Activated CD4-positive, alpha-beta T cell treated with anti-CD3 and anti-CD28 coated beads, Interleukin-2, amount 10 ng/mL, durations not matched to agents 24 days and 14 days (primary cell): ENCODE data around the gene GAS2L3. TPM values are rescaled to one million over a fixed set of nuclear protein-coding genes. Genes with fewer than 3 reads are reported as not detected.

Source experiments
- DNase-seq: peaks from one replicate; pipeline ENCODE4 v3.0.0; 2022
- H3K27ac Mint-ChIP-seq: one replicate; pipeline ENCODE4 v1.8.0; 2022; ENCODE audit warnings: mild to moderate bottlenecking, mixed read lengths
- H3K27me3 Mint-ChIP-seq: one replicate; pipeline ENCODE4 v1.8.0; 2022; ENCODE audit warnings: mixed read lengths
- H3K36me3 Mint-ChIP-seq: one replicate; pipeline ENCODE4 v1.8.0; 2022; ENCODE audit warnings: low read depth, mild to moderate bottlenecking, mixed read lengths
- H3K4me1 Mint-ChIP-seq: one replicate; pipeline ENCODE4 v1.8.0; 2021; ENCODE audit warnings: mixed read lengths
- H3K4me3 Mint-ChIP-seq: one replicate; pipeline ENCODE4 v1.8.0; 2022; ENCODE audit warnings: mild to moderate bottlenecking, moderate library complexity, mixed read lengths
- H3K9me3 Mint-ChIP-seq: one replicate; pipeline ENCODE4 v1.8.0; 2021; ENCODE audit warnings: mixed read lengths
- intact Hi-C: fragments of 100-400 bp; cut with micrococcal nuclease; formaldehyde crosslinking; loops from one replicate; pipeline ENCODE4 v1.15.1; 2023
- total RNA-seq: library from RNA; stranded (reverse); gene quantifications from 2 replicates; pipeline ENCODE4 v1.2.3, GENCODE V29; 2022

The GAS2L3 gene
- total RNA-seq: 1.6 and 1.7 TPM in 2 replicates

DNA sequence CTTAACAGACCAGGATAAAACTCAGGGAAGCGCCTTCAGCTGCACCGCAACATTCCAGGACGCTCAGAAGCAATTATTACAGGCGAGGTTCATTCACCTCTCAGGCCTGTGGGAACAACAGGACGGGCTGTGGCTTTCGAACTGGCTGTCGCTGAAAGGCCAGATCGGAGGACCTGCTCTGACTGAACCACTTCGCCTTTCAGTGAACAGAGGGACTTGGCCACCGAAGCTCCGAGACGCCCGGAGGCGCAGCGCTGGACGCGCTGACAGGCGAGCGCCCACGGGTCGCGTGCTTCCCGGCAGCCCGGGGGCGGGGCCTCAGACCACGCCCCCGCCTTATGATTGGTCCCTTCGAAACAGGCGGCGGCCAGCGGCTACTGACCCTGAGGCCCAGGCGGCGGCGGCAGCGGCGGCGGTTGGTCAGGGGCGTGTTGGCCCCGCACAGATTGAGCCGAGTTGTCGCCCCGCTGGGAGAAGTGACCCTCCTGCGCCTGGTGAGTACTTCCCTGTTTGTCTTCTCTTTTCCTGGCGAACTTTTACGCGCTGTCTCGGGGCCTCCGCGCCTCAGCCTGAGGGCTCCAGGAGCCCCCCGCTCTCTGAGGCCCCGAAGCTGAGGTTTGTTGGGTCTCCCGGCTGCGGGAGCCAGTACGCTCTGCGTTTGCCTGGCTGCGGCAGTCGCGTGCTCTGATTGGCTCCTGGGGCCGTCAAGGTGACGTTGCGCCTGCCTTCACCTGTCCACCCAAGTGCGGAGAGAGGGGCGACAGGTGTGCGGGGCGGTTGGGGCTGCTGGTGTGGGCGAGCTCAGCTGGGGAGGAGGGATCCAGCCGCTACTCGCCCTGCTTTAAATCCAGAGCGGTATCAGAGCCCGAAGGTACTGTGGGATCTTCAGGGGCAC is at the start of gene GAS2L3:
GAS2L3 (plus strand) TSS at position 393 of the 895 bp plus-strand sequence. CDS start 21,221 bp downstream, outside the sequence.
- H3K36me3 Mint-ChIP-seq: no peaks in the 10 kb centered on the region
- no peaks in the 10 kb centered on the region for H3K9me3 Mint-ChIP-seq
- H3K4me1 Mint-ChIP-seq: peaks cover 10% of the 10 kb centered on the region
- peak; percentile 93 for DNase-seq
- peaks cover 34% of the 10 kb centered on the region for H3K27me3 Mint-ChIP-seq
- peak within 1 kb of the TSS; percentile 90 for H3K4me3 Mint-ChIP-seq
- peak within 1 kb of the TSS; percentile 81 for H3K27ac Mint-ChIP-seq
- intact Hi-C loops: loop anchor here (1.0 to 5.0 kb wide), 3 partner anchors 306 to 1826 kb away; partner anchors contain the start of genes BLTP3B, DEPDC4 and SCYL2

DNA sequence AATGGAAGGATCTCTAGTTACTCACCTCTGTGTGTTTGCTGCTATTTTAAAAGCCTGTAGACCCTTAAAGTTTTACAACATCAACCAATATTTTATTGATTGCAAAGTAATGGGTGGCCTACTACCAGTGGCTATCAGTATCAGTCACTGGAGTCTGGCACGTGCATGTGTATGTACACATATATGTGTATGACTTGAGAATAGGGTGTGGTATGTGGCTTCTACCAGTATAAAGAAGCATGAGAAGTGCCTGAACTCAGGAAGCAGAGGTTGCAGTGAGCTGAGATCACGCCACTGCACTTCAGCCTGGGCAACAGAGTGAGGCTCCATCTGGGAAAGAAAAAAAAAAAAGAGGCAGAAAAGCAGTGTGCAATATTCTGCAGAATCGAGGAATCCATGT is 45.5 kb upstream of the GAS2L3 start:
- H3K36me3 Mint-ChIP-seq: no peaks in the 10 kb centered on the region
- intact Hi-C loops: no loop called here
- no peak for DNase-seq
- H3K9me3 Mint-ChIP-seq: no peaks in the 10 kb centered on the region
- H3K4me1 Mint-ChIP-seq: no peaks in the 10 kb centered on the region
- H3K4me3 Mint-ChIP-seq: no peak overlapping the region
- H3K27me3 Mint-ChIP-seq: no peaks in the 10 kb centered on the region
- no peak overlapping the region for H3K27ac Mint-ChIP-seq

DNA sequence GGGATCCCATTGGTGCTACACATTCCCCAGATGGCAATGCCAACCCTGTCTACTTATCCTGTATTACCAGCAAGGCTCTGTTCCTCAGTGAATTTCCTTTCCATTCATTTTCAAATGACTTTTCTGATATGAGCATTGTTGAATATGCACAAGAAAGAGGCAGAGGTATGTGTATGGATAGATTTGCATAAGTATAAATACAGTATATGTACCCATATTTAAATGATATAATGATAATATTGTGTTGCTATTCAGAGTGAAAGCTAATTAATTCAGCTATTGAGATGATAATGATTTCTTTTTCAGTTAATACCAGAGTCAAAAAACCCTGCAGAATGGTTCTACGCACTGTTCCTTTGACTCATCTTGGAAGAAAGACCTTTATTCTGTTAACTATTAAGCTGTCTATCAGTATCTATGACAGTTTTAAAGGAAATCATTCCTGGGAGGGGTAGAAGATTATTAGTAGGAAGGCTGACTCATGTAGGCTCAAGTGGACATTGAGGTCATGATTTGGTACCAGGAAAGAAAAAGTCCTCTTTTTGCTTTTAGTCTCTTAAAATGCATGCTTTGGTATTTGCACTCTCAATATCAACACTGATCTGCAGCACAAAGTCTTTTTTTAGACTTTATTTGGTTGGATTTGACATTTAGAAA is 44.9 kb upstream of the GAS2L3 start:
- no peaks in the 10 kb centered on the region for H3K9me3 Mint-ChIP-seq
- DNase-seq: no peak
- intact Hi-C loops: no loop called here
- H3K27ac Mint-ChIP-seq: no peak overlapping the region
- no peaks in the 10 kb centered on the region for H3K36me3 Mint-ChIP-seq
- H3K4me3 Mint-ChIP-seq: no peak overlapping the region
- H3K4me1 Mint-ChIP-seq: no peaks in the 10 kb centered on the region
- no peaks in the 10 kb centered on the region for H3K27me3 Mint-ChIP-seq

DNA sequence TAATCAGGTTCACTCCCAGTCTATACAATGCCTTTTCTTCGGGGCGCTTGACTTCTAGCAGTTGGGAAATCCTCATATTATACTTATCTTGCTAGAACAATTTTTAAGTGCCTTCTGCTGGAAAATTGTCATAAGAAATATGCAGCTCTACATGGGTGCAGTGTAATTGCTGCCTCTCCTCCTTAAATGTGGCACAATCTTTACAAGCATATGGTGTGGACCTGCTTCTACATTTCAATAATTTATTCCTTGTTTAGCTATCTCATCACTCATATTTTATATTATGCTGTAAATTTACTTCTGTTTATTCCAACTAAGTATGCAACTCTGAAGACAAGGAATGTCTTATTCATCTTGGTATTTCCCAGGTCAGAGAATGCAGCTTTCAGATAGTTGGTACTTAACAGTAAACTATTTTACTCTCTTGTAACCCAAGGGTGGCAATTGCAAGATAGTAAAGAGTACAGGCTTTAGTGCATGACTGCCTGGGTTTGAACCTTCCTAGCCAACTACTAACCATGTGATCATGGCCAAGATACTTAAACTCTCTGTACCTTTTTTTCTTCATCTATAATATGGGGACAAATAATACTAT is 43.6 kb upstream of the GAS2L3 start:
- Mint-ChIP-seq H3K36me3 (no peaks in the 10 kb centered on the region), H3K9me3 (no peaks in the 10 kb centered on the region), H3K4me3 (no peak overlapping the region), H3K4me1 (no peaks in the 10 kb centered on the region), H3K27me3 (no peaks in the 10 kb centered on the region), H3K27ac (no peak overlapping the region)
- DNase-seq: no peak
- intact Hi-C loops: no loop called here

DNA sequence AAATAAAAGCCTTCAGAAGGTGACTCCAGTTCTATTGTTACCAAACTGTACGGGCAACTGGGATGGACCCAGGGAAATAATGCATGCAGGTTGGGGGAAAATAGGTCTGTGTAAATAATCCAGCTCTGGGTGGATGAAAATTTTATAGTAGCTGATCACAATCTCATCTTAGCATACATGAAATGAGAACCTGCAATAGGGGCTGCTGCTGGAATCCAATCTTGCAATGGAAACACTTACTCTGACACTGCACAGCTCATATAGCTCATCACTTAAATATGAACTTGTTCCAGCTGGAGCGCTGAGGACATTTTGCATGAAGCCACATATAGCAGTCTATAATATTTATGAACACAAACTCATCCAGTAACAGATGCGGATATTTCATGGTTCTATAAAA is 40.1 kb upstream of the GAS2L3 start:
- Mint-ChIP-seq H3K9me3 (peaks cover 4% of the 10 kb centered on the region), H3K27ac (no peak overlapping the region), H3K36me3 (no peaks in the 10 kb centered on the region), H3K27me3 (no peaks in the 10 kb centered on the region), H3K4me1 (no peaks in the 10 kb centered on the region), H3K4me3 (no peak overlapping the region)
- no peak for DNase-seq
- intact Hi-C loops: no loop called here

DNA sequence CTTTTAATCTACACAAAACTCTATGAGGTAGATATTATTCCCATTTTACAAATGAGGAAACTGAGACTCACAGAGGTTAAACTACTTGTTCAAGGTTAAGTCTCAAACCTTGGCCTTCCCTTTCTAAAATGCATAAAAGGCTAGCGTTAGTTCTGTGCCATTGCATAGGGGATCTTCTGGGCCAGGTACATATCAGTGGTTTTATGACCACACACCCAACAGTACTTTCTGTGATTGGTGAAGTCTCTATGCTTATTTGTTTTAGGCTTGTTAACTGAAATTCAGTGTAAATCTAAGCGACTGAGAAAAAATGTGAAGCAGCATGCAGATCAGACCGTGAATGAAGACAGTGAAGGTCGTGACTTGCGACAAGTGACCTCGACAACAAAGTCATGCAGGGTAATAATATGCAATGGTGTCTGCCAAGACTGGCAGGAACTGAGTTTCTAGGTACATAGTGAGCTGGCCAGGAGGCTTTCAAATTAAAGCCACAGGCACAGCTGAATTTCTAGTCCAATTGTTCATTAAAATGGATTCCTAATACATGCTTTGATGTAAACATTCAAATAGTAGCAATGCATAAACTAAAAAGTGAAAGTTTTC is 38.8 kb upstream of the GAS2L3 start:
- intact Hi-C loops: no loop called here
- H3K27me3 Mint-ChIP-seq: no peaks in the 10 kb centered on the region
- no peaks in the 10 kb centered on the region for H3K4me1 Mint-ChIP-seq
- no peak overlapping the region for H3K4me3 Mint-ChIP-seq
- no peak for DNase-seq
- H3K36me3 Mint-ChIP-seq: no peaks in the 10 kb centered on the region
- no peak overlapping the region for H3K27ac Mint-ChIP-seq
- peaks cover 4% of the 10 kb centered on the region for H3K9me3 Mint-ChIP-seq

DNA sequence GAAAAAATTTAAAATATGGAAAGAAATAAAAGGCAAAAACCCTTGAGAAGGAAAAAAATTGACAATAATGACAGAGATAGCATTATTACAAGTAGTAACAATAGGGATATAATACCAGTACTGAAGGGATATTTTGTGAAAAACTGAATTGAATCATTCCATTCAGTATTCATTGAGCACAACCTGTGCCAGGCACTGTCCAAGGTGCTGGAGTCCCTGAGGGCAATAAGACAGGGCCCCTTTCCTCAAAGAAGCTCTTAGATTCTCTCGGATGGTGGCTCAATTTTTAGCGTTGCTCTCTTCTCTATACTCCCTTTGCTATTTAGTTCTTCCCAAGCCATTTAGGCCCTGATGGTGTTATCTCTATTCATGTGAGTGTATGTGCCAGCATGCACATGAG is 34.3 kb upstream of the GAS2L3 start:
- no peaks in the 10 kb centered on the region for H3K36me3 Mint-ChIP-seq
- no peaks in the 10 kb centered on the region for H3K4me1 Mint-ChIP-seq
- DNase-seq: peak; percentile 70
- no peak overlapping the region for H3K4me3 Mint-ChIP-seq
- no peaks in the 10 kb centered on the region for H3K27me3 Mint-ChIP-seq
- H3K9me3 Mint-ChIP-seq: peaks cover 4% of the 10 kb centered on the region
- H3K27ac Mint-ChIP-seq: no peak overlapping the region
- intact Hi-C loops: no loop called here

DNA sequence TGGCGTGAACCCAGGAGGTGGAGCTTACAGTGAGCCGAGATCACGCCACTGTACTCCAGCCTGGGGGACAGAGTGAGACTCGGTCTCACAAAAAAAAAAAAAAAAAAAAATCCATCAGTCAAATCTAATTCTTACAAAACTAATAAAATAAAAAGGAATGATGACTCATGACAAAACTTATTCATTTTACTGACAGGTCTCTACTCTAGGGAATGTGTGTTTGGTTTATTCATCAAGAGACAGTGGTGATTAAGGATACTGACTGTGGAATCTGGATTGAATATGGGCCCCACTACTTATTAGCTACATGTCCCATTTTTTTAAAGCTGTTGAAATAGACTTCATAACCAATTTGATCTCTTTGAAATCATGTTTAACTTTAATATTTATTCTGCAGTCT is 29.3 kb upstream of the GAS2L3 start:
- Mint-ChIP-seq H3K27me3 (no peaks in the 10 kb centered on the region), H3K4me3 (no peak overlapping the region), H3K36me3 (no peaks in the 10 kb centered on the region), H3K4me1 (no peaks in the 10 kb centered on the region), H3K9me3 (no peaks in the 10 kb centered on the region), H3K27ac (no peak overlapping the region)
- intact Hi-C loops: no loop called here
- no peak for DNase-seq

DNA sequence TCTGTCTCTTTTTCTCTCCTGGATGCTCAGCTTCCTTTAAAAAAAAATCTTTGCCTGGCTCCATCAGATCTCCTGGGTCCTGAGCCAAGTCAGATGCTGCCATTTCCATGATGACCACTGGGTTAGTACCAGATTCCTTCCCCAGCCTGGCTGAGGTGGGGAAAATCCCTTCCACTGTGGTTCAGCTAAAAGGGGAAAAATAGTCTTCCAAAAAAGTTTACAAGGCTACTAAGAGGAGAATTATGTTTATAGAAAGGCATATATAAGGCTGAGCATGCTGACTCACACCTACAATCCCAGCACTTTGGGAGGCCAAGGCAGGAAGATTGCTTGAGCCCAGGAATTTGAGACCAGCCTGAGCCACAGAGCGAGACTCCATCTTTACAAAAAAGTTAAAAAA is 28.4 kb upstream of the GAS2L3 start:
- no peaks in the 10 kb centered on the region for H3K4me1 Mint-ChIP-seq
- H3K27me3 Mint-ChIP-seq: no peaks in the 10 kb centered on the region
- H3K36me3 Mint-ChIP-seq: no peaks in the 10 kb centered on the region
- H3K27ac Mint-ChIP-seq: no peak overlapping the region
- no peak for DNase-seq
- no peaks in the 10 kb centered on the region for H3K9me3 Mint-ChIP-seq
- H3K4me3 Mint-ChIP-seq: no peak overlapping the region
- intact Hi-C loops: no loop called here

DNA sequence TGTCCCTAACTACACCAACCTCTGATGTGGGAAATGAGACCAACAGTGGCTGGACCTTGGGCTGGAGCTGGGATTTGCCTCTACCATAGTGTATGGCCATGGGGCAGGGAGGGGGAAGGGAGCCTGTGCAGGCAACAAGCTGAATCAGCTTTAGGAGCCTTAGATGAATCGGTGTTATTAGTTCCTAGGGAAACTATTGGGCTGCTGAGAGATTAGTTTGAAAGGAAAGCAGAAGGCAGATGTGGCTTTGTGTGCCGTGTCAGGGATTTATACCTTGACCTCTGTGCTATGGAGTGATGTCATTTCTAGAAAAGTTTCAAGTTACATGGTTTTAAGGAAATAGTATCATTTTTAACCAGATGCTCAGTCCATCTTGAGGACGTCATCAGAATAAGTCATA is 19.5 kb upstream of the GAS2L3 start:
- no peak overlapping the region for H3K4me3 Mint-ChIP-seq
- H3K9me3 Mint-ChIP-seq: no peaks in the 10 kb centered on the region
- no peak overlapping the region for H3K27ac Mint-ChIP-seq
- DNase-seq: no peak
- no peaks in the 10 kb centered on the region for H3K4me1 Mint-ChIP-seq
- H3K27me3 Mint-ChIP-seq: peaks cover 5% of the 10 kb centered on the region
- intact Hi-C loops: loop anchor here (2.0 to 5.0 kb wide), 2 partner anchors 319 to 1512 kb away; no protein-coding TSS in a partner anchor
- no peaks in the 10 kb centered on the region for H3K36me3 Mint-ChIP-seq

DNA sequence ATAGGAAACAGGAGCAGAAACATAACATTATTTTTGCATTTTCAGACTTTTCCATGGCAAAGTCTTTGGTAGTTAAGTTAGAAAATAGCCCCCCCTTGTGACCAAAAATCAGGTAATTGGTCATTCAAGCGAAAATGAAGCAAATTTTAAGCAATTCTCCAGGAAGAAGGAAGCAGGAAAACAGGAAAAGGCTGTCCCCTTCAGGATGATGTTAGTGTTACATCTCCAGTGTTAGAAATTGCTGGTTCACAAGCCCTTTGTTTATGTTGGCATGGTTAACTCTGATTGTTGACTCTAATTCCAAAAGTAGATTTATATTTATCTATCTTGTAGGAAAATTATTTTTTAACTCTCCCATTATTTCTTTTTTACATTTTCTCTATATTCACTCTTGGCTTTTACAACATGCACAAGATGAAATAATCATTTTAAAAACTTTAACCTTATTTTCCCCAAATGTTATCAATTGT is 18.8 kb upstream of the GAS2L3 start:
- no peaks in the 10 kb centered on the region for H3K36me3 Mint-ChIP-seq
- peaks cover 5% of the 10 kb centered on the region for H3K27me3 Mint-ChIP-seq
- no peak overlapping the region for H3K27ac Mint-ChIP-seq
- no peaks in the 10 kb centered on the region for H3K9me3 Mint-ChIP-seq
- no peak overlapping the region for H3K4me3 Mint-ChIP-seq
- DNase-seq: peak; percentile 58
- H3K4me1 Mint-ChIP-seq: no peaks in the 10 kb centered on the region
- intact Hi-C loops: loop anchor here (2.0 to 5.0 kb wide), 2 partner anchors 320 to 1512 kb away; no protein-coding TSS in a partner anchor

DNA sequence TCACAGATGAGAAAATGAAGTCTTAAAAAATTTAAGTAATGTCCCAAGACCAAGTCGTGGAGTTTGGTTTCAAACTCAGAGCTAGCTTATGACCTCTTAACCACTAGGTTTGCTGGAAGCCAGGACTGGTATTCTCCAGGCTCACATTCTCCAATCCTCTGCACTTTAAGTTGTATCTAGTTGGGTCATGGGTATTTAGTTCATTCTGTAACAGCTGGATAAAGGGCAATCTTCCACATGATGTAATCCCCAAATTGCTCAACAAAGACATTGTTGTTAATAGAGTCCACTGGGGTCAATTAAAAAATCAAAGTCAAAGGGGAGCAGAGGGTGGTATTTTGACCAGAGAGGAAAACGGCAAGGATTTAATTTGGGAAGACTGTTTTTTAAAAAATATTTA is 17.8 kb upstream of the GAS2L3 start:
- Mint-ChIP-seq H3K27me3 (peaks cover 5% of the 10 kb centered on the region), H3K4me1 (no peaks in the 10 kb centered on the region), H3K27ac (no peak overlapping the region), H3K36me3 (no peaks in the 10 kb centered on the region), H3K4me3 (no peak overlapping the region), H3K9me3 (no peaks in the 10 kb centered on the region)
- intact Hi-C loops: loop anchor here (2.0 kb wide), 1 partner anchor 321 kb away; no protein-coding TSS in a partner anchor
- no peak for DNase-seq

DNA sequence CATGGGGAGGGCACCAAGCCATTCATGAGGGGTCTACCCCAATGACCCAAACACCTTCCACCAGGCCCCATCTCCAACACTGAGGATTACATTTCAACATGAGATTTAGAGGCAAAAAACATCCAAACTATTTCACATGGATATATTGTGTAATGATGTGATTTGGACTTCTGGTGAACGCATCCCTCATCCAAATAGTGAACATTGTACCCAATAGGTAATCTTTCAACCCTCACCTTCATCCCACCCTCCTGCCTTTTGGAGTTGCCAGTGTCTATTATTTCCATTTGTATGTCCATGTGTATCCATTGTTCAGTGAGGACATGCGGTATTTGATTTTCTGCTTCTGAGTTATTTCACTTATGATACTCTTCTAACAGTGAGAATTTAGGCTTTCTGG is 16.1 kb upstream of the GAS2L3 start:
- peaks cover 6% of the 10 kb centered on the region for H3K27me3 Mint-ChIP-seq
- DNase-seq: no peak
- intact Hi-C loops: no loop called here
- no peak overlapping the region for H3K27ac Mint-ChIP-seq
- no peaks in the 10 kb centered on the region for H3K36me3 Mint-ChIP-seq
- no peaks in the 10 kb centered on the region for H3K9me3 Mint-ChIP-seq
- no peak overlapping the region for H3K4me3 Mint-ChIP-seq
- H3K4me1 Mint-ChIP-seq: no peaks in the 10 kb centered on the region
